ENCODE measurements around the gene MDN1.
A peak's percentile ranks its signal among the peaks of the same experiment; 100 is the strongest.
"Not testable (repeated sequence)": the region's sequence is repeated elsewhere in the genome, so short reads cannot be mapped to it uniquely, and the experiment has no call there.

MDN1 gene

DNA sequence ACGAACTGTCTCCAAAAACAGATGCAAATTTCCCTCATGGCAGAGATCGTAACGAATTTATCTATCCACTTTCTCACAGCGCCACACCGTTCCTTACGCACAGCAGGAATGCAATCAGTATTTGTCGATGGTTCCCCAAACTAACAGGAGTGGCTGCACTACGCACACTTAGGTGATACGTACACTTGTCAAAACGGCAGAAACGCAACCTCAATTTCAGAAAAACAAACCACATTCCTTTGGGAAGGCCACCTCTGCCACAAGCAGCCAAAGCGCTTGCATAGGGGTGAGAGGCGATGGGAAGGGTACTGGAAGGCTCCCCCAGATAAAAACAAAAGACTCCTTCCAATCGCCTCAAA, 638 bp downstream of the MDN1 start:
- peaks cover 0 to 7% of the 10 kb centered on the region in 2 experiments for H3K36me3 ChIP-seq (ENCODE audit: control insufficient read depth in 1 of 2, insufficient read depth in 2 of 2, low read depth in 1 of 2, low read length in 2 of 2)
- no peaks in the 10 kb centered on the region for H3K9me3 ChIP-seq (ENCODE audit: control insufficient read depth, low read length)
- H3K27ac ChIP-seq (ENCODE audit: low read length, poor library complexity, severe bottlenecking): peak overlapping the region; percentile 17
- H3K9ac ChIP-seq (ENCODE audit: low read length): peak overlapping the region; percentile 96
- H2BK120ac ChIP-seq (ENCODE audit: low read depth, low read length): no peak overlapping the region
- H3K79me1 ChIP-seq (replicated peaks; ENCODE audit: low read length, poor library complexity, severe bottlenecking): peaks cover 16% of the 10 kb centered on the region
- no peak overlapping the region for H2BK12ac ChIP-seq (ENCODE audit: low read length in 2 of 2)
- H3K23ac ChIP-seq (ENCODE audit: low read length in 2 of 2): no peak overlapping the region
- H3K4me3 ChIP-seq (ENCODE audit: insufficient read depth in 1 of 2, low read depth in 1 of 2, low read length in 2 of 2): peak overlapping the region; percentile 85 to 95
- peaks cover 13% of the 10 kb centered on the region for H3K4me1 ChIP-seq (ENCODE audit: control insufficient read depth, insufficient read depth, low read depth, low read length)
- no peak overlapping the region for H4K91ac ChIP-seq (ENCODE audit: low read length)
- no peak overlapping the region for H2BK5ac ChIP-seq (ENCODE audit: low read depth, low read length, poor library complexity, severe bottlenecking)
- H2BK15ac ChIP-seq (ENCODE audit: low read depth, poor library complexity, severe bottlenecking): no peak overlapping the region
- peak overlapping the region; percentile 56 for H2AFZ ChIP-seq (ENCODE audit: low read depth, low read length)
- peak; percentile 53 for DNase-seq
- H2AK5ac ChIP-seq (ENCODE audit: low read length, severe bottlenecking): no peak overlapping the region
- no peak overlapping the region for H4K8ac ChIP-seq (ENCODE audit: low read length)
- no peaks in the 10 kb centered on the region for H3K27me3 ChIP-seq (ENCODE audit: control insufficient read depth in 1 of 2, insufficient read depth in 1 of 2, low read length in 2 of 2)
- H3K14ac ChIP-seq (ENCODE audit: low read length in 2 of 2): no peak overlapping the region
- no peak overlapping the region for H3K18ac ChIP-seq (ENCODE audit: low read depth in 1 of 2, low read length in 2 of 2)
- WGBS: under 1% methylated on average over 13 of the region's 14 CpGs
- peak overlapping the region in 1 of 2 experiments; percentile 6 for H3K4ac ChIP-seq (ENCODE audit: low read depth in 1 of 2, low read length in 2 of 2)
- H3K4me2 ChIP-seq (ENCODE audit: low read length, poor library complexity, severe bottlenecking): peak overlapping the region; percentile 87

DNA sequence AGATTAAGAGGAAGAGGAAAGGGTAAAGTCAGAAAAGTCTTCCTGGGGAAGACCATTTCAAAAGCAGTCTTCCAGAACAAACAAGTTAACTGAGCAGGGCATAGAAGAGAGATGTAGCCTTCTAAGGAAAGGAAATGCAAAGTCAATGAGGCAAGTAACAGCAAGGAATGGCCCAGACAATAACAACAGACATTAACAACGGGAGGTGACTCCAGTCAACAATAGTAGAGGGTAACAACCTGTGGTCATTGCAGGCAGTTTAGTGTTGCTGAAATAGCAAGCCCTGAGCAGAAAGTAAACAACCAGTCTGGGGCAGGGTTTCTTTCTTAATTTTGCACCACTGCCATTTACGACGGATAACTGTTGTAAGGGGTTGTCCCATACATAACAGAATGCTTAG, 2.1 kb downstream of the MDN1 start:
- no peak overlapping the region for H3K4ac ChIP-seq (ENCODE audit: low read depth in 1 of 2, low read length in 2 of 2)
- no peak overlapping the region for H3K27ac ChIP-seq (ENCODE audit: low read length, poor library complexity, severe bottlenecking)
- peaks cover 18% of the 10 kb centered on the region for H3K79me1 ChIP-seq (replicated peaks; ENCODE audit: low read length, poor library complexity, severe bottlenecking)
- no peak overlapping the region for H3K23ac ChIP-seq (ENCODE audit: low read length in 2 of 2)
- H2BK5ac ChIP-seq (ENCODE audit: low read depth, low read length, poor library complexity, severe bottlenecking): no peak overlapping the region
- WGBS: 55% methylated on average over 3 of the region's 3 CpGs
- H3K4me2 ChIP-seq (ENCODE audit: low read length, poor library complexity, severe bottlenecking): no peak overlapping the region
- no peak overlapping the region for H2AK5ac ChIP-seq (ENCODE audit: low read length, severe bottlenecking)
- H3K36me3 ChIP-seq (ENCODE audit: control insufficient read depth in 1 of 2, insufficient read depth in 2 of 2, low read depth in 1 of 2, low read length in 2 of 2): peaks cover 0 to 7% of the 10 kb centered on the region in 2 experiments
- peak overlapping the region; percentile 3 for H4K8ac ChIP-seq (ENCODE audit: low read length)
- H2BK15ac ChIP-seq (ENCODE audit: low read depth, poor library complexity, severe bottlenecking): no peak overlapping the region
- no peak overlapping the region for H3K9ac ChIP-seq (ENCODE audit: low read length)
- no peak overlapping the region for H3K18ac ChIP-seq (ENCODE audit: low read depth in 1 of 2, low read length in 2 of 2)
- H3K27me3 ChIP-seq (ENCODE audit: control insufficient read depth in 1 of 2, insufficient read depth in 1 of 2, low read length in 2 of 2): no peaks in the 10 kb centered on the region
- no peak overlapping the region for H2BK120ac ChIP-seq (ENCODE audit: low read depth, low read length)
- H3K14ac ChIP-seq (ENCODE audit: low read length in 2 of 2): no peak overlapping the region
- H3K4me3 ChIP-seq (ENCODE audit: insufficient read depth in 1 of 2, low read depth in 1 of 2, low read length in 2 of 2): peak overlapping the region in 1 of 2 experiments; percentile 95
- no peaks in the 10 kb centered on the region for H3K9me3 ChIP-seq (ENCODE audit: control insufficient read depth, low read length)
- no peak overlapping the region for H2BK12ac ChIP-seq (ENCODE audit: low read length in 2 of 2)
- H3K4me1 ChIP-seq (ENCODE audit: control insufficient read depth, insufficient read depth, low read depth, low read length): peaks cover 13% of the 10 kb centered on the region
- no peak overlapping the region for H2AFZ ChIP-seq (ENCODE audit: low read depth, low read length)
- DNase-seq: no peak
- H4K91ac ChIP-seq (ENCODE audit: low read length): no peak overlapping the region

DNA sequence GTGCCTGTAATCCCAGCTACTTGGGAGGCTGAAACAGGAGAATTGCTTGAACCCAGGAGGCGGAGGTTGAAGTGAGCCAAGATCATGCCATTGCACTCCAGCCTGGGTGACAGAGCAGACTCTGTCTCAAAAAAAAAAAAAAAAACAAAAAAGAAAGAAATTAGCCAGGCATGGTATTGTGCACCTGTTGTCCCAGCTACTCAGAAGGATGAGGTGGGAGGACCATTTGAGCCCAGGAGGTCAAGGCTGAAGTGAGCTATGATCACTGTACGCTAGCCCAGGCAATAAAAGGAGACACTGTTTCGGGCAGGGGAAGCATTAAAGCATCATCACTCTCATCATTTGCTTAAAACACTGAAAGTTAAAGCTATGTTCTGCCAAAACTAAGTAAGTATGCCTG, 6.2 kb downstream of the MDN1 start:
- peaks cover 27% of the 10 kb centered on the region for H3K79me1 ChIP-seq (replicated peaks; ENCODE audit: low read length, poor library complexity, severe bottlenecking)
- H2BK15ac ChIP-seq (ENCODE audit: low read depth, poor library complexity, severe bottlenecking); H3K18ac ChIP-seq (ENCODE audit: low read depth in 1 of 2, low read length in 2 of 2); H3K4me3 ChIP-seq (ENCODE audit: insufficient read depth in 1 of 2, low read depth in 1 of 2, low read length in 2 of 2); H2BK12ac ChIP-seq (ENCODE audit: low read length in 2 of 2); H3K27me3 ChIP-seq (ENCODE audit: control insufficient read depth in 1 of 2, insufficient read depth in 1 of 2, low read length in 2 of 2); H3K4me2 ChIP-seq (ENCODE audit: low read length, poor library complexity, severe bottlenecking); H3K14ac ChIP-seq (ENCODE audit: low read length in 2 of 2); H2BK5ac ChIP-seq (ENCODE audit: low read depth, low read length, poor library complexity, severe bottlenecking); H4K91ac ChIP-seq (ENCODE audit: low read length); H3K27ac ChIP-seq (ENCODE audit: low read length, poor library complexity, severe bottlenecking); DNase-seq; H3K4ac ChIP-seq (ENCODE audit: low read depth in 1 of 2, low read length in 2 of 2); H2AK5ac ChIP-seq (ENCODE audit: low read length, severe bottlenecking); H3K36me3 ChIP-seq (ENCODE audit: control insufficient read depth in 1 of 2, insufficient read depth in 2 of 2, low read depth in 1 of 2, low read length in 2 of 2); H2BK120ac ChIP-seq (ENCODE audit: low read depth, low read length); H3K23ac ChIP-seq (ENCODE audit: low read length in 2 of 2); H3K9ac ChIP-seq (ENCODE audit: low read length); H3K4me1 ChIP-seq (ENCODE audit: control insufficient read depth, insufficient read depth, low read depth, low read length); H2AFZ ChIP-seq (ENCODE audit: low read depth, low read length); H4K8ac ChIP-seq (ENCODE audit: low read length); H3K9me3 ChIP-seq (ENCODE audit: control insufficient read depth, low read length): not testable (repeated sequence)
- WGBS: 100% methylated on average over 1 of the region's 3 CpGs

DNA sequence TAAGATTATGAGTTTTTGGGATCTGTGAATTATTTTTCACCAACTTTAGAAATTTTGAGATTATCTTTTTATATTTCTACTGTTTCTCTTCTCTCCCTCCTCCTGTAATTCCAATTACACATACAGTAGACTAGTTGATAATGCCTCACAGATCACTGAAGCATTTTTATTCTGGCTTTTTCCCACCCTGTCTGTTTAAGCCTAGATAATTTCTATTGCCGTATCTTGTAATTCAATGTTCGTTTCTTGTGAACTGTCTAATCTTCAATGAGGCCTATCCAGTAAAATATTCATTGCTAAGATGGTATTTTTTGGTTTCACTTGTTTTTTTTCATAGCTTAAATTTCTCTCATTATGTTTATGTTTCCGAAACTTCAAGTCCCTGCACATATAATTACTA, 12.0 kb downstream of the MDN1 start:
- Histone ChIP-seq H2BK12ac (ENCODE audit: low read length in 2 of 2) (no peak overlapping the region), H3K79me1 (replicated peaks; ENCODE audit: low read length, poor library complexity, severe bottlenecking) (peaks cover 22% of the 10 kb centered on the region), H4K91ac (ENCODE audit: low read length) (no peak overlapping the region), H2BK15ac (ENCODE audit: low read depth, poor library complexity, severe bottlenecking) (no peak overlapping the region), H3K4ac (ENCODE audit: low read depth in 1 of 2, low read length in 2 of 2) (no peak overlapping the region), H3K23ac (ENCODE audit: low read length in 2 of 2) (no peak overlapping the region), H3K9me3 (ENCODE audit: control insufficient read depth, low read length) (no peaks in the 10 kb centered on the region), H3K27me3 (ENCODE audit: control insufficient read depth in 1 of 2, insufficient read depth in 1 of 2, low read length in 2 of 2) (no peaks in the 10 kb centered on the region), H2AFZ (ENCODE audit: low read depth, low read length) (no peak overlapping the region), H2BK5ac (ENCODE audit: low read depth, low read length, poor library complexity, severe bottlenecking) (no peak overlapping the region), H3K4me3 (ENCODE audit: insufficient read depth in 1 of 2, low read depth in 1 of 2, low read length in 2 of 2) (no peak overlapping the region), H3K14ac (ENCODE audit: low read length in 2 of 2) (no peak overlapping the region), H3K27ac (ENCODE audit: low read length, poor library complexity, severe bottlenecking) (no peak overlapping the region), H4K8ac (ENCODE audit: low read length) (no peak overlapping the region), H2AK5ac (ENCODE audit: low read length, severe bottlenecking) (no peak overlapping the region), H3K4me2 (ENCODE audit: low read length, poor library complexity, severe bottlenecking) (no peak overlapping the region), H2BK120ac (ENCODE audit: low read depth, low read length) (no peak overlapping the region), H3K18ac (ENCODE audit: low read depth in 1 of 2, low read length in 2 of 2) (no peak overlapping the region), H3K36me3 (ENCODE audit: control insufficient read depth in 1 of 2, insufficient read depth in 2 of 2, low read depth in 1 of 2, low read length in 2 of 2) (peaks cover 0 to 8% of the 10 kb centered on the region in 2 experiments), H3K4me1 (ENCODE audit: control insufficient read depth, insufficient read depth, low read depth, low read length) (no peaks in the 10 kb centered on the region), H3K9ac (ENCODE audit: low read length) (no peak overlapping the region)
- no peak for DNase-seq
- 100% methylated on average over 3 of the region's 3 CpGs for WGBS
